Muscle of leg (tissue), 11 donors: ENCODE data around the gene RPTOR. TPM values are rescaled to one million over a fixed set of nuclear protein-coding genes. Genes with fewer than 3 reads are reported as not detected.
"Not testable (repeated sequence)": the region's sequence is repeated elsewhere in the genome, so short reads cannot be mapped to it uniquely, and the experiment has no call there.

Experiments
- DNase-seq: peaks from one replicate; pipeline ENCODE4 v3.0.0; 2013
- H3K27ac ChIP-seq: one replicate; pipeline ENCODE4 v1.5.1; 2013; ENCODE audit warnings: mild to moderate bottlenecking, low read length, control low read depth
- H3K27me3 ChIP-seq: one replicate; pipeline ENCODE4 v1.6.1; 2013; ENCODE audit warnings: low read length; ENCODE audit not compliant: control insufficient read depth, insufficient read depth
- H3K36me3 ChIP-seq: one replicate; pipeline ENCODE4 v1.6.1; 2013; ENCODE audit warnings: low read length; ENCODE audit not compliant: control insufficient read depth, insufficient read depth
- H3K4me1 ChIP-seq: one replicate; pipeline ENCODE4 v1.6.1; 2013; ENCODE audit warnings: low read length; ENCODE audit not compliant: control insufficient read depth, insufficient read depth
- H3K4me3 ChIP-seq: one replicate; pipeline ENCODE4 v1.5.1; 2013; ENCODE audit warnings: low read length, control low read depth
- H3K9me3 ChIP-seq: replicated peaks from 2 replicates; pipeline ENCODE4 v1.6.1; 2013; ENCODE audit warnings: low read depth, low read length; ENCODE audit not compliant: control insufficient read depth
- WGBS: methylation state at CpG from one replicate; pipeline ENCODE4 v1.1.5; 2013; ENCODE audit warnings: missing lambda C conversion rate; ENCODE audit not compliant: insufficient coverage; 5-methylcytosine and 5-hydroxymethylcytosine counted together
- polyA plus RNA-seq, 8 donors: library from polyadenylated mRNA; unstranded; fragments of 120-200 nt; gene quantifications; one replicate each; pipeline versions ENCODE4 v1.2.1 to v1.2.3, GENCODE V29; 2013; ENCODE audit warnings: inconsistent platforms in 1 of 8, low replicate concordance in 1 of 8; ENCODE audit not compliant: insufficient read length in 8 of 8, insufficient read depth in 1 of 8
- total RNA-seq: library from RNA; stranded (reverse); fragments of 120-200 nt; gene quantifications from one replicate; pipeline ENCODE4 v1.2.4, GENCODE V29; 2013

The RPTOR gene
- total and polyA plus RNA-seq, 9 donors: 17.3 to 23.7 (median 20.0) TPM

DNA sequence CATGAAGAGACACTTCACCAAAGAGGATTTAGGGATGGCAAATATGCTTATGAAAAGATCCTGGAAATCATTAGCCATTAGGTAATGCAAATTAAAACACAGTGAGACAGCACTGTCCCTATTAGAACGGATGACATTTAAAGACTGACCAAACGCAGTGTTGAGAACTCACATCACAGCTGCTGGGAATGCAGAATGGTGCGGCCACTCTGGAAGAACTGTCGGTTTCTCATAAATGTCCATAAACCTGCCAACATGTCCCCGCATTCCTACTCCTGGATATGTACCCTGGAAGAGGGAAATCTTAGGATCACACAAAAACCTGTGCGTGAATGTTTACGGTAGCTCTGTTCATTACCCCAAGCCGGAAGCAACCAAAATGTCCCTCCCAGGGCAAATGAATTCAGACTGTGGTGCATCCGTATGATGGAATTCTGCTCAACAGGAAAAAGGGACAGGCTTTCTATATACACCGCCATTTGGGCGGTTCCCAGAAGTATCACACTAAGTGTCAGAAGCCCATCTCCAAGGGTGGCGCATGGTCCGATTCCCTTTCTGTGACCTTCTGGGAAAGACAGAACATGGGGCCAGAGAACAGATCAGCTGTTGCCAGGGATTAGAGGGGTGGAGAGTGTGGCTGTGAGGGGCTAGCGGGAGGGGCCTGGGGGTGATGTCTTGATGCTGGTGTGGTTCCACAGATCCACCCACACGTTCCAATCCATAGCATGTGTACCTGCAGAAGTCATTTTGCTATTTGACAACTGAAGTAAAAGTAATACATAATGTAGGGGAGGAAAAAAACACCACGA, 249.8 kb downstream of the RPTOR start:
- no peak overlapping the region for H3K4me3 ChIP-seq
- H3K27me3 ChIP-seq: no peaks in the 10 kb centered on the region
- H3K27ac ChIP-seq: peak overlapping the region; percentile 84
- 58% methylated on average over 7 of the region's 16 CpGs for WGBS
- no peaks in the 10 kb centered on the region for H3K9me3 ChIP-seq
- H3K4me1 ChIP-seq: peaks cover 55% of the 10 kb centered on the region
- H3K36me3 ChIP-seq: peaks cover 19% of the 10 kb centered on the region
- DNase-seq: peak; percentile 69

DNA sequence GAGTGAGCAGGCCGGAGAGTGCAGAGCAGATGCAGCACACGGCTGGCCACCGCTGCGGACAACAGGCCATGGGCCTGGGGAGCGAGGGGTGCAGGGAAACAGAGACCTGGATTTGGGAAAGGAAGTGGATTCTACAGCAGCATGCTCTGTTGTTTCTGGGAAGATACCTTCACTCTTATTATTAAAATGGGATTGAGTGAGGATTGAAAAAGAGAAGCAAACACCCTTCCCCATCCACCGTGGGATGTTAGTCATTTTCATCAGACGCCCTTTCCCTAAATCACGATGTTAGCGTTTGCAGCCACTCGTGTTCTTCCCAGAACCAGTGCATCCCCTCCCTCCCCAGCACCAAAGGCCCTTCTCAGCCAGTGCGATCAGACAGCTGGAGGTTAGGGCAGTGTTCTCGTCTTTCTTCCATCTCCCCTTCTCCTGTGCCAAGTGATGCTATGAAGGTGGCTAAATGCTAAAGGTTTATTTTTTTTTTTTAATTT, 250.5 kb downstream of the RPTOR start:
- H3K36me3 ChIP-seq: peaks cover 19% of the 10 kb centered on the region
- peak overlapping the region; percentile 84 for H3K27ac ChIP-seq
- H3K4me3 ChIP-seq: no peak overlapping the region
- 38% methylated on average over 6 of the region's 12 CpGs for WGBS
- H3K4me1 ChIP-seq: peaks cover 51% of the 10 kb centered on the region
- H3K27me3 ChIP-seq: no peaks in the 10 kb centered on the region
- no peak for DNase-seq
- H3K9me3 ChIP-seq: no peaks in the 10 kb centered on the region

GRCh38 chr17:80795754-80796153, 251.1 kb downstream of the RPTOR start:
- WGBS: 37% methylated on average over 8 of the region's 14 CpGs
- Histone ChIP-seq H3K4me1 (peaks cover 45% of the 10 kb centered on the region), H3K4me3 (no peak overlapping the region), H3K27ac (peak overlapping the region; percentile 84), H3K9me3 (no peaks in the 10 kb centered on the region), H3K27me3 (no peaks in the 10 kb centered on the region), H3K36me3 (peaks cover 19% of the 10 kb centered on the region)
- DNase-seq: peak; percentile 86

DNA sequence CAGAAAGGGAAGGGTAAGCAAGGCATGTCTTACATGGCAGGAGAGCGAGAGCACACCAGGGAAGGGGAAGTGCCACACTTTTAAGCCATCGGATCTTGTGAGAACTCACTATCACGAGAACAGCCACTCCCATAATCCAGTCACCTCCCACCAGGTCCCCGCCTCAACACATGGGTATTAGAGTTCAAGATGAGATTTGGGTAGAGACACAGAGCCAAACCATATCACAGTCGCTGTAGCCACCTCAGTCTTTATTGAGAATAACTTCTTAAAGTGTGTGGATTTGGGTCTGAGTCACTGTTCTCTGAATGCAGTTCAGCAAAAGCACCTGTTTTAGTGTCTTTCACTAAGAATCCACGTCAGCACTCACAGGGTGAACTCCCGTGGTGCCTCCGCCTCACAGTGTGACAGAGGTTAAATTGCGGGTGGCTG, 251.8 kb downstream of the RPTOR start:
- whole genome bisulfite sequencing: no CpG with 5 or more reads among the region's 9 CpGs
- Histone ChIP-seq H3K4me3 (no peak overlapping the region), H3K36me3 (peaks cover 16% of the 10 kb centered on the region), H3K27ac (peak overlapping the region; percentile 84), H3K4me1 (peaks cover 47% of the 10 kb centered on the region), H3K27me3 (no peaks in the 10 kb centered on the region), H3K9me3 (no peaks in the 10 kb centered on the region)
- DNase-seq: no peak

GRCh38 chr17:80797222-80797621, 252.6 kb downstream of the RPTOR start:
- DNase-seq, H3K27me3 ChIP-seq, H3K4me3 ChIP-seq, H3K9me3 ChIP-seq, H3K27ac ChIP-seq: not testable (repeated sequence)
- no CpG with 5 or more reads among the region's 5 CpGs for WGBS
- Histone ChIP-seq H3K4me1 (peaks cover 43% of the 10 kb centered on the region), H3K36me3 (peaks cover 12% of the 10 kb centered on the region)

DNA sequence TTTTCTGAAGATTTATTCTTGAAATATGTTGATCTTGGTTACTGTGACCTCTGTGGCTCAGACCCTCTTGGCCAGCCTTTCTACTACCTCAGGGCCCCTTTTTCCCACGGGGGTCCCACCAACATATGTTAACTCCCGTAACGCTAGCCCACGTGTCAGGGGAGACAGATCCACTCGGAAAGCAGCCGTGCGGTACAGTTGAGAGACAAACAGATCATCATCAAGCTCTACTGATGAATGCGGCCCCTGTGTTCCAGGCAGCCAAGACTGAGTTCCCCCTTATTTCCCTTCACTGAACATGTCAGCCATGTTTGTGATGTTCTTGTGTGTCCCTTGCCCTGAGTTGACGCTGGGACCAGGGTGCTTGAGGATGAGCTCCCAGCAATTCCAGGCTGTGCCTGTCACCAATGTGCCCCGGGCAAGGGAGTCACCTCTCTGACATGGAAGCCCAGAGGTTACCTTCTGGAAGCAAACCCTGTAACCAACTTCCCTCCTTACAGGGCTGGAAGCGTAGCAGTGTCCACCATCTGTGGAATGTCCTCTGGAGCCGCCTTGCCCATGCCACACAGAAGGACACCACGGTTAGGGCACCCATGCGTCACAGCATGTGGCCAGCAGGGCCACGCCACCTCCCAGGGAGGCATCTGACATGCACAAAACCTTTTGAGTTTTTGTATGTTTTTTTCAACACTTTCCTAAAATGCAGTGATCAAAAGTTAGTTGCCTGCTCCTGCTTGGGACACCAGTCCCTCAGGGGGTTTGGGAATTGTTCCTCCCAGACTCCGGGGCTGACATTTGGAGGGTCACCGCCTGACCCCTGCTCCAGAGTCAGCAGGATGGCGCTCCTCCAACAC, 253.3 kb downstream of the RPTOR start:
- Histone ChIP-seq H3K9me3 (no peaks in the 10 kb centered on the region), H3K4me3 (no peak overlapping the region), H3K27ac (no peak overlapping the region), H3K36me3 (peaks cover 9% of the 10 kb centered on the region), H3K4me1 (peaks cover 39% of the 10 kb centered on the region), H3K27me3 (no peaks in the 10 kb centered on the region)
- WGBS: 96% methylated on average over 14 of the region's 18 CpGs
- DNase-seq: no peak

- H3K27ac ChIP-seq: no peak overlapping the region
- whole genome bisulfite sequencing: 61% methylated on average over 11 of the region's 25 CpGs
- no peak overlapping the region for H3K4me3 ChIP-seq
- H3K27me3 ChIP-seq: no peaks in the 10 kb centered on the region
- H3K36me3 ChIP-seq: peaks cover 5% of the 10 kb centered on the region
- peaks cover 30% of the 10 kb centered on the region for H3K4me1 ChIP-seq
- DNase-seq: no peak
- no peaks in the 10 kb centered on the region for H3K9me3 ChIP-seq
Observed at GRCh38 chr17:80798595-80799537, 254.2 kb downstream of the RPTOR start.

- H3K9me3 ChIP-seq: no peaks in the 10 kb centered on the region
- no peak overlapping the region for H3K27ac ChIP-seq
- H3K27me3 ChIP-seq: no peaks in the 10 kb centered on the region
- H3K4me1 ChIP-seq: peaks cover 25% of the 10 kb centered on the region
- H3K4me3 ChIP-seq: no peak overlapping the region
- peaks cover 5% of the 10 kb centered on the region for H3K36me3 ChIP-seq
- no peak for DNase-seq
- 82% methylated on average over 30 of the region's 40 CpGs for WGBS
Observed at GRCh38 chr17:80799538-80800480, 255.2 kb downstream of the RPTOR start.
